ENCODE results near the gene HSD17B3.

HSD17B3 gene

DNA sequence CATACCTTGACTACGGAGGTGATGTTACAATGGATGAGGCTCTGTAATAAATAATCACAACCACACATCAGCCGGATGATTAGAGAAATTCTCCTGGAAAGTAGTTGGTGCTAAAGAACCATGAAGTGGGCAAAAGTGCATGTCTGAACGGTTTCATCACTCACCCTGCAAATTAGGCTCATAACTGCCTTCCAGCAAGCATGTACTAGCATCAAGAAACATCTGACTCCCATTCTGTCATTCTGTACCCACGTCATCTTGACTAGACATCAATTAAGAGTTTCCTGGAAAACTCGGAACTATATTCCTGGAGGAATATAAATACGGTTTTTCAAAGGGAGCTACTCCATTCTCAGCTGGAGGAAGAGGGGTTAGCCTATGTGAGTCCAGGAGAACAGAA is 52.2 kb downstream of the HSD17B3 start (continued):
- no peak for TF ChIP-seq PPARA (CRISPR knock-in tag; IDR thresholded peaks at IDR 0.05; ENCODE audit: borderline replicate concordance)

DNA sequence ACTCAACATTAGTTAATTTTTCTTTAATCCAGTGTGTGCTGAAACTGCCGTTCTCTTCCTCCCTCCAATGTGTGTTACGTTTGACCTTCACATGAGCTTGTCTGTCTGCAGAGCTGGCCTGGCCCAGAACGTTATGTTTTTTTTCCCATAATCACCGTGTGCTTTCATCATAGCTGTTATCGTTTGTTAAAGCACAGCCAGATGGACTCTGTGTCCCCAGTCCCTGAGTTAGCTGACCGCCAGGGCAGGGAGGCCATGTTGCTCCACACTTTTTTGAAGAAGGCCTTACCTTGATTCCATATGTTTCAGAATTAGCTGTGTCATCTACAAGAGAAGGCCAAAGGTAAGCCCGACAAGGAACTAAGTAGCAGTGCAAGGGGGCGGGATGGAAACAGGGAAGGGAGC is 55.7 kb downstream of the HSD17B3 start:
- TF ChIP-seq OSR1 (CRISPR knock-in tag; IDR thresholded peaks at IDR 0.05) (no peak), TOX (CRISPR knock-in tag; IDR thresholded peaks at IDR 0.05; ENCODE audit: borderline replicate concordance) (no peak)
- no peak for ATAC-seq

DNA sequence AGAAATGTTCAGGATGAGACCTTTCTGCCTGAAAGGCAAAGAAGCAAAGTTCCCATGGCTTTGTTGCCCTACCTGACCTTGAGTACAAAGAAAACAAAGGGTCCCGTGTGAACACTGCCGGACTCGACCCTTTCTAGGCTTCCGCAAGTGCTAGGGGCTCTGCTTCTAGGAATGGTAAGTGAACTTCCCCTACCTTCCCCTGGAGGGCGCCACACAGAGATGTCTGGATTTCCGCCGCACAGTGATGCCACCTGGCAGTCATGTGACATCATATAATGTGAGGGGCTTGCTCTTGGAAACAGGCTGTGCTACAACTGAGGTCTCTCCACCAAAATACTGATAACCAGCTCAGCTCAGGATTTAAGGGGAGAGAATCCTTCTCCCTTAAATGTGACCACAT is 56.6 kb downstream of the HSD17B3 start:
- no peak for ATAC-seq
- TF ChIP-seq SNAI2 (CRISPR knock-in tag; IDR thresholded peaks at IDR 0.05): no peak
- TF ChIP-seq PPARA (CRISPR knock-in tag; IDR thresholded peaks at IDR 0.05; ENCODE audit: borderline replicate concordance): no peak
- no peak for TF ChIP-seq ZC3H10 (CRISPR knock-in tag; IDR thresholded peaks at IDR 0.05)
- no peak for TF ChIP-seq TOX (CRISPR knock-in tag; IDR thresholded peaks at IDR 0.05; ENCODE audit: borderline replicate concordance)
- no peak for TF ChIP-seq ZNF565 (CRISPR knock-in tag; conservative IDR thresholded peaks at IDR 0.05; ENCODE audit: low read depth)
- TF ChIP-seq, protein P1, sequence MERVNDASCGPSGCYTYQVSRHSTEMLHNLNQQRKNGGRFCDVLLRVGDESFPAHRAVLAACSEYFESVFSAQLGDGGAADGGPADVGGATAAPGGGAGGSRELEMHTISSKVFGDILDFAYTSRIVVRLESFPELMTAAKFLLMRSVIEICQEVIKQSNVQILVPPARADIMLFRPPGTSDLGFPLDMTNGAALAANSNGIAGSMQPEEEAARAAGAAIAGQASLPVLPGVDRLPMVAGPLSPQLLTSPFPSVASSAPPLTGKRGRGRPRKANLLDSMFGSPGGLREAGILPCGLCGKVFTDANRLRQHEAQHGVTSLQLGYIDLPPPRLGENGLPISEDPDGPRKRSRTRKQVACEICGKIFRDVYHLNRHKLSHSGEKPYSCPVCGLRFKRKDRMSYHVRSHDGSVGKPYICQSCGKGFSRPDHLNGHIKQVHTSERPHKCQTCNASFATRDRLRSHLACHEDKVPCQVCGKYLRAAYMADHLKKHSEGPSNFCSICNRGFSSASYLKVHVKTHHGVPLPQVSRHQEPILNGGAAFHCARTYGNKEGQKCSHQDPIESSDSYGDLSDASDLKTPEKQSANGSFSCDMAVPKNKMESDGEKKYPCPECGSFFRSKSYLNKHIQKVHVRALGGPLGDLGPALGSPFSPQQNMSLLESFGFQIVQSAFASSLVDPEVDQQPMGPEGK (CRISPR knock-in tag; IDR thresholded peaks at IDR 0.05; ENCODE audit: borderline replicate concordance): no peak
- TF ChIP-seq, protein P2, sequence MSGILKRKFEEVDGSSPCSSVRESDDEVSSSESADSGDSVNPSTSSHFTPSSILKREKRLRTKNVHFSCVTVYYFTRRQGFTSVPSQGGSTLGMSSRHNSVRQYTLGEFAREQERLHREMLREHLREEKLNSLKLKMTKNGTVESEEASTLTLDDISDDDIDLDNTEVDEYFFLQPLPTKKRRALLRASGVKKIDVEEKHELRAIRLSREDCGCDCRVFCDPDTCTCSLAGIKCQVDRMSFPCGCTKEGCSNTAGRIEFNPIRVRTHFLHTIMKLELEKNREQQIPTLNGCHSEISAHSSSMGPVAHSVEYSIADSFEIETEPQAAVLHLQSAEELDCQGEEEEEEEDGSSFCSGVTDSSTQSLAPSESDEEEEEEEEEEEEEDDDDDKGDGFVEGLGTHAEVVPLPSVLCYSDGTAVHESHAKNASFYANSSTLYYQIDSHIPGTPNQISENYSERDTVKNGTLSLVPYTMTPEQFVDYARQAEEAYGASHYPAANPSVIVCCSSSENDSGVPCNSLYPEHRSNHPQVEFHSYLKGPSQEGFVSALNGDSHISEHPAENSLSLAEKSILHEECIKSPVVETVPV (CRISPR knock-in tag; IDR thresholded peaks at IDR 0.05): no peak
- TF ChIP-seq BACH2 (CRISPR knock-in tag; IDR thresholded peaks at IDR 0.05; ENCODE audit: borderline replicate concordance): no peak
- TF ChIP-seq OSR1 (CRISPR knock-in tag; IDR thresholded peaks at IDR 0.05): no peak
- TF ChIP-seq, protein P3, sequence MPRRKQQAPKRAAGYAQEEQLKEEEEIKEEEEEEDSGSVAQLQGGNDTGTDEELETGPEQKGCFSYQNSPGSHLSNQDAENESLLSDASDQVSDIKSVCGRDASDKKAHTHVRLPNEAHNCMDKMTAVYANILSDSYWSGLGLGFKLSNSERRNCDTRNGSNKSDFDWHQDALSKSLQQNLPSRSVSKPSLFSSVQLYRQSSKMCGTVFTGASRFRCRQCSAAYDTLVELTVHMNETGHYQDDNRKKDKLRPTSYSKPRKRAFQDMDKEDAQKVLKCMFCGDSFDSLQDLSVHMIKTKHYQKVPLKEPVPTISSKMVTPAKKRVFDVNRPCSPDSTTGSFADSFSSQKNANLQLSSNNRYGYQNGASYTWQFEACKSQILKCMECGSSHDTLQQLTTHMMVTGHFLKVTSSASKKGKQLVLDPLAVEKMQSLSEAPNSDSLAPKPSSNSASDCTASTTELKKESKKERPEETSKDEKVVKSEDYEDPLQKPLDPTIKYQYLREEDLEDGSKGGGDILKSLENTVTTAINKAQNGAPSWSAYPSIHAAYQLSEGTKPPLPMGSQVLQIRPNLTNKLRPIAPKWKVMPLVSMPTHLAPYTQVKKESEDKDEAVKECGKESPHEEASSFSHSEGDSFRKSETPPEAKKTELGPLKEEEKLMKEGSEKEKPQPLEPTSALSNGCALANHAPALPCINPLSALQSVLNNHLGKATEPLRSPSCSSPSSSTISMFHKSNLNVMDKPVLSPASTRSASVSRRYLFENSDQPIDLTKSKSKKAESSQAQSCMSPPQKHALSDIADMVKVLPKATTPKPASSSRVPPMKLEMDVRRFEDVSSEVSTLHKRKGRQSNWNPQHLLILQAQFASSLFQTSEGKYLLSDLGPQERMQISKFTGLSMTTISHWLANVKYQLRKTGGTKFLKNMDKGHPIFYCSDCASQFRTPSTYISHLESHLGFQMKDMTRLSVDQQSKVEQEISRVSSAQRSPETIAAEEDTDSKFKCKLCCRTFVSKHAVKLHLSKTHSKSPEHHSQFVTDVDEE (CRISPR knock-in tag; IDR thresholded peaks at IDR 0.05): no peak
- no peak for TF ChIP-seq ZNF8 (CRISPR knock-in tag; IDR thresholded peaks at IDR 0.05)
- TF ChIP-seq CSDC2 (CRISPR knock-in tag; IDR thresholded peaks at IDR 0.05): no peak
- TF ChIP-seq, protein P4, sequence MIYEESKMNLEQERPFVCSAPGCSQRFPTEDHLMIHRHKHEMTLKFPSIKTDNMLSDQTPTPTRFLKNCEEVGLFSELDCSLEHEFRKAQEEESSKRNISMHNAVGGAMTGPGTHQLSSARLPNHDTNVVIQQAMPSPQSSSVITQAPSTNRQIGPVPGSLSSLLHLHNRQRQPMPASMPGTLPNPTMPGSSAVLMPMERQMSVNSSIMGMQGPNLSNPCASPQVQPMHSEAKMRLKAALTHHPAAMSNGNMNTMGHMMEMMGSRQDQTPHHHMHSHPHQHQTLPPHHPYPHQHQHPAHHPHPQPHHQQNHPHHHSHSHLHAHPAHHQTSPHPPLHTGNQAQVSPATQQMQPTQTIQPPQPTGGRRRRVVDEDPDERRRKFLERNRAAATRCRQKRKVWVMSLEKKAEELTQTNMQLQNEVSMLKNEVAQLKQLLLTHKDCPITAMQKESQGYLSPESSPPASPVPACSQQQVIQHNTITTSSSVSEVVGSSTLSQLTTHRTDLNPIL (CRISPR knock-in tag; IDR thresholded peaks at IDR 0.05; ENCODE audit: low read depth): no peak
- no peak for TF ChIP-seq ZFP30 (CRISPR knock-in tag; IDR thresholded peaks at IDR 0.05)
- no peak for TF ChIP-seq TCF4 (CRISPR knock-in tag; IDR thresholded peaks at IDR 0.05; ENCODE audit: borderline replicate concordance)
- TF ChIP-seq ISL1 (CRISPR knock-in tag; IDR thresholded peaks at IDR 0.05): no peak
- no peak for TF ChIP-seq ZFP3 (CRISPR knock-in tag; IDR thresholded peaks at IDR 0.05)

DNA sequence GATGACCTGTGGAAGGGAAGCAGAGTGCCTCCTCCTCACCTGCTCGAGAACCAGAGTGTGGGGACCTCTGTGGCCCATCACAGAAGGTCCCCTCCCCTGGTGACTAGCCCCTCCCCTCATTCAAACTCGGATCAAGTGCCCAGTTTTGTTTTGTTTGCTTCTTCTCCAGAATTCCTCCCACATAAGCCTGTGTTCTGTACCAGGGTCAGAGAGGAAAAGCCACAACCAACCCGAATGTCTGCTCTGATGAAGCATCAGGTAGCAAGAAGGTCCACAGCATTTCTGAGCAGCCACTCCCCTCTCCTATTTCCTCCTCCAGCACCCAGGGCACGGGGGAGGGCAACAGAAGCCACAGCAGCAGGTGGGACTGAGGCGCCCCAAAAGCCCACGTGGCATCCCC is 58.2 kb downstream of the HSD17B3 start:
- ATAC-seq: no peak
- TF ChIP-seq RARB (CRISPR knock-in tag; IDR thresholded peaks at IDR 0.05) (no peak), GLIS3 (CRISPR knock-in tag; IDR thresholded peaks at IDR 0.05) (no peak), TOX (CRISPR knock-in tag; IDR thresholded peaks at IDR 0.05; ENCODE audit: borderline replicate concordance) (no peak), OSR1 (CRISPR knock-in tag; IDR thresholded peaks at IDR 0.05) (no peak), ZNF565 (CRISPR knock-in tag; conservative IDR thresholded peaks at IDR 0.05; ENCODE audit: low read depth) (no peak), BACH2 (CRISPR knock-in tag; IDR thresholded peaks at IDR 0.05; ENCODE audit: borderline replicate concordance) (no peak), ARNTL (CRISPR knock-in tag; IDR thresholded peaks at IDR 0.05; ENCODE audit: borderline replicate concordance, low read depth) (no peak)
- TF ChIP-seq, protein P2 (CRISPR knock-in tag; IDR thresholded peaks at IDR 0.05): no peak
